Measurements from ENCODE around the gene VPS26C. TPM values are rescaled to one million over a fixed set of nuclear protein-coding genes. Genes with fewer than 3 reads are reported as not detected.

The VPS26C gene
- total and polyA plus RNA-seq, 2 of the 8 experiments (the other 6 are each of a cell fraction or from before 2014, with no cell fraction given) = 43.5 to 71.6 TPM

- Histone ChIP-seq H3K27me3 (replicated peaks in 1 of 4; ENCODE audit: control insufficient read depth in 3 of 4, extremely low read depth in 1 of 4, insufficient read depth in 3 of 4, low read length in 3 of 4) (no peaks in the 10 kb centered on the region), H4K5ac (ENCODE audit: insufficient read length, low read depth, low read length) (no peak overlapping the region), H2BK120ac (replicated peaks; ENCODE audit: low read depth, low read length) (no peak overlapping the region), H2BK15ac (ENCODE audit: low read length) (no peak overlapping the region), H2BK20ac (ENCODE audit: low read length) (no peak overlapping the region), H3K18ac (ENCODE audit: extremely low read depth, low read length) (no peak overlapping the region), H3K14ac (ENCODE audit: insufficient read length) (no peak overlapping the region), H3K56ac (replicated peaks; ENCODE audit: insufficient read length, low read depth, low read length) (no peak overlapping the region), H3K36me3 (ENCODE audit: control insufficient read depth in 2 of 4, insufficient read depth in 4 of 4, low read length in 3 of 4) (peaks cover 0 to 5% (median under 1%) of the 10 kb centered on the region in 4 experiments; a peak in 3 of 8 replicates), H2AK5ac (ENCODE audit: low read depth, low read length) (no peak overlapping the region), H3K4me1 (replicated peaks in 1 of 4; ENCODE audit: control insufficient read depth in 3 of 4, insufficient read depth in 4 of 4, low read length in 3 of 4) (peaks cover 0 to 8% (median 0%) of the 10 kb centered on the region in 4 experiments; a peak in 3 of 7 replicates), H3K79me1 (ENCODE audit: low read depth, low read length) (no peaks in the 10 kb centered on the region), H3K27ac (ENCODE audit: low read depth, low read length) (no peak overlapping the region), H3K9me3 (ENCODE audit: insufficient read depth in 2 of 2, low read depth in 1 of 2, low read length in 1 of 2) (no peaks in the 10 kb centered on the region), H2AFZ (ENCODE audit: low read length) (no peak overlapping the region), H3K79me2 (ENCODE audit: control insufficient read depth in 1 of 2, insufficient read depth in 2 of 2, low read length in 2 of 2) (no peaks in the 10 kb centered on the region), H3K4me3 (ENCODE audit: extremely low read depth in 1 of 4, insufficient read depth in 2 of 4, low read depth in 3 of 4, low read length in 4 of 4) (no peak overlapping the region), H3K9ac (replicated peaks in 1 of 4; ENCODE audit: extremely low read depth in 1 of 4, low read depth in 3 of 4, low read length in 3 of 4) (no peak overlapping the region), H4K91ac (replicated peaks; ENCODE audit: insufficient read length, low read length) (no peak overlapping the region), H2BK12ac (ENCODE audit: low read depth, low read length) (no peak overlapping the region), H2BK5ac (ENCODE audit: low read depth, low read length) (no peak overlapping the region), H3K4ac (replicated peaks; ENCODE audit: insufficient read length, low read depth, low read length) (no peak overlapping the region), H3K23ac (ENCODE audit: insufficient read length) (no peak overlapping the region), H4K20me1 (replicated peaks in 1 of 2; ENCODE audit: control insufficient read depth in 1 of 2, insufficient read depth in 2 of 2, low read length in 2 of 2) (no peaks in the 10 kb centered on the region), H4K8ac (ENCODE audit: extremely low read depth, insufficient read depth, low read length) (no peak overlapping the region), H3K23me2 (ENCODE audit: low read depth, low read length) (no peaks in the 10 kb centered on the region; the same call in 1 of the 2 replicates), H3K4me2 (ENCODE audit: insufficient read depth in 1 of 2, low read depth in 2 of 2, low read length in 2 of 2) (no peak overlapping the region)
- DNase-seq (ENCODE audit: low read depth in 1 of 2, low spot score in 2 of 2) (peak in 1 of 2 experiments; percentile 17), FAIRE-seq (no peak)
- 30% methylated on average over 4 of the region's 4 CpGs; no CpG with 5 or more reads in 1 of the 2 experiments for WGBS, 2 experiments (ENCODE audit: extremely low coverage in 1 of 2, insufficient coverage in 1 of 2, insufficient read length in 1 of 2, insufficient replicate concordance in 2 of 2, low coverage in 1 of 2, low lambda C conversion rate in 2 of 2, missing lambda C conversion rate in 1 of 2)
- TF ChIP-seq NANOG (IDR thresholded peaks at IDR 0.05; ENCODE audit: insufficient read depth, low read depth, low read length, poor library complexity, severe bottlenecking) = no peak
- TF ChIP-seq CHD1 (IDR thresholded peaks at IDR 0.05; ENCODE audit: low read depth, low read length) = no peak
- peak; percentile 23 to 27 for TF ChIP-seq RAD21 (IDR thresholded peaks at IDR 0.05 in 1 of 2, conservative IDR thresholded peaks at IDR 0.05 in 1 of 2; ENCODE audit: low read depth in 2 of 2, low read length in 2 of 2)
- POLR2A ChIA-PET (ENCODE audit: partially characterized antibody) = no interaction called here
- CTCF ChIA-PET (ENCODE audit: partially characterized antibody) = interaction anchor here (0.6 to 0.8 kb wide), 3 partner anchors 8 to 1868 kb away, joined by 3 read pairs; no protein-coding TSS in a partner anchor
Measured at GRCh38 chr21:37193006-37193405, 74.1 kb downstream of the VPS26C start.
